CD8-positive, alpha-beta memory T cell (primary cell): ENCODE measurements around the gene SLC22A15. TPM values are rescaled to one million over a fixed set of nuclear protein-coding genes. Genes with fewer than 3 reads are reported as not detected.

Source experiments
- CTCF ChIA-PET: fragments of 350-600 bp; sonication (Branson Sonifier 250); formaldehyde crosslinking; loops from one replicate; lab custom pipeline; 2021; ENCODE audit warnings: antibody characterized with exemption; lab: Charles Lee
- POLR2A ChIA-PET: fragments of 350-600 bp; sonication (Branson Sonifier 250); formaldehyde crosslinking; loops from one replicate; lab custom pipeline; 2021; ENCODE audit warnings: antibody characterized with exemption; lab: Charles Lee
- DNase-seq, 5 donors: peaks; one replicate each; pipeline versions ENCODE4 v3.0.0 to v3.0.0-alpha.2; 2020 to 2022; ENCODE audit warnings: mixed read lengths in 1 of 5
- H3K27ac ChIP-seq: one replicate; pipeline ENCODE4 v1.7.0; 2013; ENCODE audit warnings: low read depth, mild to moderate bottlenecking, low read length, moderate library complexity
- H3K27me3 ChIP-seq: 2 replicates; pipeline ENCODE4 v1.7.0; 2013; ENCODE audit warnings: low read length, mild to moderate bottlenecking; ENCODE audit not compliant: insufficient read depth, poor library complexity, severe bottlenecking
- H3K36me3 ChIP-seq: 2 replicates; pipeline ENCODE4 v1.7.0; 2013; ENCODE audit warnings: mild to moderate bottlenecking, low read length, moderate library complexity; ENCODE audit not compliant: insufficient read depth
- H3K4me1 ChIP-seq: 2 replicates; pipeline ENCODE4 v1.7.0; 2013; ENCODE audit warnings: mild to moderate bottlenecking, low read length, moderate library complexity; ENCODE audit not compliant: insufficient read depth
- H3K4me3 ChIP-seq: 2 replicates; pipeline ENCODE4 v1.7.0; 2013; ENCODE audit warnings: mild to moderate bottlenecking, low read length
- H3K9me3 ChIP-seq: 2 replicates; pipeline ENCODE4 v1.7.0; 2013; ENCODE audit warnings: mild to moderate bottlenecking, low read length
- H3K27ac Mint-ChIP-seq, 8 donors: one replicate each; pipeline ENCODE4 v1.8.0; 2020 to 2021; ENCODE audit warnings: mixed read lengths in 8 of 8, mild to moderate bottlenecking in 6 of 8, inconsistent platforms in 3 of 8, moderate library complexity in 3 of 8
- H3K27me3 Mint-ChIP-seq, 2 donors: one replicate each; pipeline ENCODE4 v1.8.0; 2020 to 2021; ENCODE audit warnings: mixed read lengths in 2 of 2, mild to moderate bottlenecking in 1 of 2, moderate library complexity in 1 of 2
- H3K36me3 Mint-ChIP-seq, 3 donors: one replicate each; pipeline ENCODE4 v1.8.0; 2020 to 2021; ENCODE audit warnings: mixed read lengths in 3 of 3, inconsistent platforms in 1 of 3, mild to moderate bottlenecking in 1 of 3
- H3K4me1 Mint-ChIP-seq, 3 donors: one replicate each; pipeline ENCODE4 v1.8.0; 2020 to 2021; ENCODE audit warnings: mixed read lengths in 3 of 3, inconsistent platforms in 1 of 3, mild to moderate bottlenecking in 1 of 3
- H3K4me3 Mint-ChIP-seq, 7 donors: one replicate each; pipeline ENCODE4 v1.8.0; 2020 to 2021; ENCODE audit warnings: mixed read lengths in 7 of 7, mild to moderate bottlenecking in 6 of 7, moderate library complexity in 4 of 7, inconsistent platforms in 2 of 7
- H3K9me3 Mint-ChIP-seq, 5 donors: one replicate each; pipeline ENCODE4 v1.8.0; 2020 to 2022; ENCODE audit warnings: mixed read lengths in 5 of 5, mild to moderate bottlenecking in 3 of 5, moderate library complexity in 2 of 5, inconsistent platforms in 1 of 5
- polyA plus RNA-seq: library from polyadenylated mRNA; unstranded; fragments of 300-500 nt; fragmentation: Illumina TruSeq; gene quantifications from one replicate; pipeline ENCODE4 v1.2.3, GENCODE V29; 2021
- total RNA-seq, 2 experiments: library from RNA; stranded (reverse); gene quantifications; one replicate each; pipeline ENCODE4 v1.2.3, GENCODE V29; 2021

Gene SLC22A15
- total RNA-seq (1 to 10 TPM in 1 of 2 experiments, under 1 TPM in 1; 0.68 to 1.2 TPM), polyA plus RNA-seq (not detected)

DNA sequence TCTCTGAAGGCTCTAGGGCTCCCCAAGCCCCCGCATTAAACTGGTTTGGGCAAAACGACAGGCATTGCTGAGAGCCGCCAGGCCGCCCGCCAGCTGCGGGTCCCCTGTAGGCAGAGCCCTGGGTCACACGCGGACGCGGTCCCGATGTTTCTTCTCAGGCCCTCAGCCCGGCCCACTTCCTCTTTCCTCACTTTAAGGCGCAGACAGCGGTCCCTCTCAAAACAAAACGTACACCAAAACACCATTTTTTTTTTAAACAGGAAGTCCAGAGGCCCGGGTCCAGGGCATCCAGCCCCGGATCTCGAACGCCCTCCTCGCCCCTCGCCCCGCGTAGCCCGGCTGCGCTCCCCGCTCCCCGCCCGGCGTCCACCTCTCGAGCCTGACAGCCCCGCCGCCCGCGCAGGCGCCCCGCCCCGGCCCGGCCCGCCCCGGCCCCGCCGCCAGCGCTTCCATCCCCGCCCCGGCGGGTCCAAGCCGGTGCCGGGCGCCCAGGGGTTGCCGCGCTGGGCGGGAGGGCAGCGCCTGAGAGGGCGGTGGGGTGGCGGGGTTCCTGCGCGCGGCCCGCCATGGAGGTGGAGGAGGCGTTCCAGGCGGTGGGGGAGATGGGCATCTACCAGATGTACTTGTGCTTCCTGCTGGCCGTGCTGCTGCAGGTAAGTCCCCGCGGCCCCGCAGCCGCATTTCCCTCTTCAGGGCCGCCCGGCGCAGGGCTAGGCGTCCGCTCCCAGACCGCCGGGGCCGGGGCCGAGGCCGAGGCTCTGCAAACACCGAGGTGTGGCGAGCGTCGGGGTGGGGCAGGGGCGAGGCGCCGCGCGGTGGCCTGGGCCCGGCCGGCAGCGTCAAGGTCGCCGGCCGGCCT is at the start of gene SLC22A15:
Gene SLC22A15, plus strand, starts transcription at position 452 of the 859 bp plus-strand sequence. Its CDS starts 115 bp downstream, at position 567.
- Mint-ChIP-seq H3K36me3 (peaks cover 0 to 2% (median 0%) of the 10 kb centered on the region in 3 donors), H3K4me1 (peaks cover 9 to 21% (median 9%) of the 10 kb centered on the region in 3 donors), H3K9me3 (no peaks in the 10 kb centered on the region), H3K27ac (peak within 1 kb of the TSS in 7 of 8 donors; percentile 41 to 85 (median 82)), H3K4me3 (peak within 1 kb of the TSS; percentile 89 to 95 (median 91)), H3K27me3 (peaks cover 15 to 55% of the 10 kb centered on the region in 2 donors)
- H3K4me3 ChIP-seq = peak within 1 kb of the TSS; percentile 43
- no peaks in the 10 kb centered on the region for H3K36me3 ChIP-seq
- no peak within 1 kb of the TSS for H3K27ac ChIP-seq
- H3K9me3 ChIP-seq = no peaks in the 10 kb centered on the region
- CTCF ChIA-PET = no interaction called here
- no peaks in the 10 kb centered on the region for H3K27me3 ChIP-seq
- POLR2A ChIA-PET = no interaction called here
- peaks cover 4% of the 10 kb centered on the region for H3K4me1 ChIP-seq
- peak in 4 of 5 donors; percentile 5 to 48 (median 16) for DNase-seq

DNA sequence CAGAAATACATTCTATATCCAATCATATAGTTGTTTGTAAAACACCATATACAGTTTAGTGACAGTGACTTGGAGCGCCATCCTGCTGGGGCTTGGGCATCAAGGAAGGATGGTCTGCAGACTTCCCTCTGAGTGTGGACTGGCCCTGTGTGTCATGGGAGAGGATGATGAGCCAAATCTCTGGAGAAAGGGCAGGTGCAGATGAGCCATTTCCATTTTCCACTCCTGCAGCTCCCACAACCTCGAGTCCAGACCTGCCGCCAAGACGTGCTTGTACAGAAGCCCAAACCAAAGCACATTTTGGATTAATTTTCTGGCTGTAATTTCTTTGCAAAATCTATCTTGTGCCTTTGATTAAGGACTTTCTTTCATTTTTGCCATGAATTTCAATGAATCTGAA is 48.3 kb upstream of the SLC22A15 start:
- Mint-ChIP-seq H3K4me3 (no peak overlapping the region), H3K27me3 (peaks cover 0 to 5% of the 10 kb centered on the region in 2 donors), H3K36me3 (no peaks in the 10 kb centered on the region), H3K27ac (no peak overlapping the region), H3K4me1 (peaks cover 0 to 2% (median 0%) of the 10 kb centered on the region in 3 donors), H3K9me3 (peaks cover 0 to 1% (median 0%) of the 10 kb centered on the region in 5 donors)
- Histone ChIP-seq H3K27ac (no peak overlapping the region), H3K36me3 (no peaks in the 10 kb centered on the region), H3K4me3 (no peak overlapping the region), H3K9me3 (no peaks in the 10 kb centered on the region), H3K27me3 (no peaks in the 10 kb centered on the region), H3K4me1 (no peaks in the 10 kb centered on the region)
- no peak for DNase-seq
- POLR2A ChIA-PET = no interaction called here
- CTCF ChIA-PET = no interaction called here

DNA sequence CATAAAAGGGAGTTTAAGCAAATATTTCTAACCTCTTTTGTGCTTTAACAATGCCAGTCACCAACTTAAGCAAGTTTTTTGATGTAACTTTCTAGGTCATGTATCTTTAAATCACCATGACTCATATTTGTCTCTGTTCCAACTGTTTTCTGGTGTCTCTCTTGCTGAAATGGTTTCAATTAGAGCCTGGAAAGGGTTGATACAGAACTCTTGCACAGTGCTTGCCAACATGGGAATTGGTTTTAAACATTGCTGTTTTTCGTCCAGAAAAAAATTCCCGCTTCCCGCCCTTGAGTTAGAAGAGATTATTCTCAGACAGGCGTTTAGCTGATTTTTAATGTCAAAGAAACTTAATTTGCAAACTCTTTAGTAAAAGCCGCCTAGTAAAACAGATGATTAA is 46.4 kb upstream of the SLC22A15 start:
- Mint-ChIP-seq H3K4me3 (no peak overlapping the region), H3K9me3 (peaks cover 0 to 1% (median 0%) of the 10 kb centered on the region in 5 donors), H3K4me1 (no peaks in the 10 kb centered on the region), H3K36me3 (no peaks in the 10 kb centered on the region), H3K27ac (no peak overlapping the region), H3K27me3 (peaks cover 2 to 12% of the 10 kb centered on the region in 2 donors)
- CTCF ChIA-PET = no interaction called here
- Histone ChIP-seq H3K4me3 (no peak overlapping the region), H3K27me3 (no peaks in the 10 kb centered on the region), H3K9me3 (no peaks in the 10 kb centered on the region), H3K36me3 (no peaks in the 10 kb centered on the region), H3K27ac (no peak overlapping the region), H3K4me1 (no peaks in the 10 kb centered on the region)
- POLR2A ChIA-PET = no interaction called here
- DNase-seq = no peak

DNA sequence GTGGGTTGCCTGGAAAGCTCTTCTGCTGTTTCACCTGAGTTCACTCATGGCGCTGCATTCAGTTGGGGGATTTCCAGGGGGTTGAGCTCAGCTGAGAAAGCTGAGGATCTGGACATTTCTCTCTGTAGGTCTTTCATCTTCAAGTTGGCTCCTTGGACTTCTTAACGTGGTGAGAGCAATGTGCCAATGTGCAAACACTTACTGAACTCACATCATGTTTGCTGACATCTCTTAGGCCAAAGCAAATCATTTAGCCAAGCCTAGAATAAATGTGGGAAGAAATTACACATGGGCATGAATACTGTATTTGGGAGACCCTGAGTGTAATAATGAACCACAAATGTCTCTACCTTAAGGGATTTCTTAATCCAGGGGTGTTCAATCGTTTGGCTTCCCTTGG is 42.7 kb upstream of the SLC22A15 start:
- ChIA-PET POLR2A (no interaction called here), CTCF (no interaction called here)
- peaks cover 5 to 19% of the 10 kb centered on the region in 2 donors for H3K27me3 Mint-ChIP-seq
- H3K27ac Mint-ChIP-seq = no peak overlapping the region
- Histone ChIP-seq H3K9me3 (no peaks in the 10 kb centered on the region), H3K27ac (no peak overlapping the region), H3K36me3 (no peaks in the 10 kb centered on the region), H3K27me3 (no peaks in the 10 kb centered on the region), H3K4me3 (no peak overlapping the region), H3K4me1 (no peaks in the 10 kb centered on the region)
- no peak overlapping the region for H3K4me3 Mint-ChIP-seq
- H3K9me3 Mint-ChIP-seq = peaks cover 0 to 1% (median 0%) of the 10 kb centered on the region in 5 donors
- H3K4me1 Mint-ChIP-seq = no peaks in the 10 kb centered on the region
- no peak for DNase-seq
- no peaks in the 10 kb centered on the region for H3K36me3 Mint-ChIP-seq

DNA sequence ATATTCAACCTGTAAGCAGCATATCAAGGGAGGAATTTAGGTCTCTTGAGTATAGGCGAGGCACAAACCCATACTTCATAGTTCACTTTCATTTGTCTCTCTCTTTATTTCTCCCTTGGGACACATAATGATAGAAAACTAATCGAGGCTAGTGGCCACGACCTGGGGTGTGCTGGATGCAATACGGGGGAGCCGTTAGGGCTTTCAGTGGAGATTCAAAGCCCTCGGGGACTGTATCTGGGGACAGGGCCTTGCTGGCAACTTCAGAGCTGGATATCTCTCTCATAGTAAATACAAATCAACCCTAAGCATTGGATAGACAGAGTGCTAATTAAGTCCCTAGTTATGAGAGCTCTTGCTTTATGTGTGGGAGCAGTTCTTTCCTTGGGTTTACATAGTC is 36.9 kb upstream of the SLC22A15 start:
- Mint-ChIP-seq H3K4me3 (no peak overlapping the region), H3K27me3 (peaks cover 4 to 21% of the 10 kb centered on the region in 2 donors), H3K9me3 (no peaks in the 10 kb centered on the region), H3K4me1 (no peaks in the 10 kb centered on the region), H3K27ac (no peak overlapping the region), H3K36me3 (no peaks in the 10 kb centered on the region)
- Histone ChIP-seq H3K9me3 (no peaks in the 10 kb centered on the region), H3K27ac (no peak overlapping the region), H3K36me3 (no peaks in the 10 kb centered on the region), H3K27me3 (no peaks in the 10 kb centered on the region), H3K4me3 (no peak overlapping the region), H3K4me1 (no peaks in the 10 kb centered on the region)
- CTCF ChIA-PET = no interaction called here
- POLR2A ChIA-PET = no interaction called here
- DNase-seq = no peak

DNA sequence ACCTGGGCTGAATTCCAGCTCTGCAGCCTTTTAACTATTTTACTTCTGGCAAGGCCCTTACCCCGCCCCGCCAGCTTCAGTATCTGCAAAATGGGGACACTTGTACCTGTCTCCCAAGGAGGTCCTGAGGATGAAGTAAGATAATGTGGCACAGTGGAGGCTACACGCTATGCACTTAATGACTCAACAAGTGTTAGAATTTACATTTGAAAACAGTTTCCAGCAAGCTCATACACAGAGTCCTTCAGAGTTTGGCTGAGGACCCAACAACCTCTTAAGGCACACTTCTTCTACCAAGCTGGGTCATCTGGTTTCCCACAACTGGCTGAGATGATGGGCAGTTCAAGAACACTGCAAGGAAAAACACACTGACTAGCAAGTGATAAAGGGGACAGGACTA is 30.2 kb upstream of the SLC22A15 start:
- Mint-ChIP-seq H3K9me3 (peaks cover 0 to 2% (median 0%) of the 10 kb centered on the region in 5 donors), H3K36me3 (no peaks in the 10 kb centered on the region), H3K27me3 (peaks cover 7 to 14% of the 10 kb centered on the region in 2 donors), H3K27ac (no peak overlapping the region), H3K4me1 (no peaks in the 10 kb centered on the region), H3K4me3 (no peak overlapping the region)
- no peaks in the 10 kb centered on the region for H3K27me3 ChIP-seq
- H3K27ac ChIP-seq = no peak overlapping the region
- DNase-seq = no peak
- no peaks in the 10 kb centered on the region for H3K4me1 ChIP-seq
- H3K4me3 ChIP-seq = no peak overlapping the region
- H3K9me3 ChIP-seq = no peaks in the 10 kb centered on the region
- CTCF ChIA-PET = interaction anchor here (1.3 kb wide), 1 partner anchor 12 kb away, joined by 3 read pairs; no protein-coding TSS in a partner anchor
- POLR2A ChIA-PET = no interaction called here
- H3K36me3 ChIP-seq = no peaks in the 10 kb centered on the region

DNA sequence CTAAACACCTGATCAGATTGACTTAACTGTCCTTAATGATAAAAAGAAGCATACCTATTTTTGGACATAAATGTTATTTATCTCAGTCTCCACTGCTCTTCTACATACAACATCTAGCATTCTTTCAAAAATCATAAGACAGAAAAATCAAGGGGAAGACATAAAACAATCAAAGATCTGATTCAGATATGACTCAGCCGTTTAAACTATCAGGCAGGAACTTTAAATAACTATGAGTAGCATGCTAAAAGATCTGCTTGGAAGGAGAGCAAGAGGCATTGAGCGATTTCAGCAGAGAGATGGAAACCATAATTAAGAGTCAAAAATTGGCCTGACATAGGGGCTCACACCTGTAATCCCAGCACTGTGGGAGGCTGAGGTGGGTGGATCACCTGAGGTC is 27.2 kb upstream of the SLC22A15 start:
- ChIA-PET POLR2A (no interaction called here), CTCF (no interaction called here)
- Histone ChIP-seq H3K9me3 (no peaks in the 10 kb centered on the region), H3K4me3 (no peak overlapping the region), H3K27ac (no peak overlapping the region), H3K27me3 (no peaks in the 10 kb centered on the region), H3K36me3 (no peaks in the 10 kb centered on the region), H3K4me1 (no peaks in the 10 kb centered on the region)
- no peaks in the 10 kb centered on the region for H3K36me3 Mint-ChIP-seq
- H3K9me3 Mint-ChIP-seq = peaks cover 0 to 2% (median 0%) of the 10 kb centered on the region in 5 donors
- H3K4me3 Mint-ChIP-seq = peak overlapping the region in 1 of 7 donors; percentile 2
- no peak for DNase-seq
- H3K27ac Mint-ChIP-seq = no peak overlapping the region
- peaks cover 7 to 9% of the 10 kb centered on the region in 2 donors for H3K27me3 Mint-ChIP-seq
- H3K4me1 Mint-ChIP-seq = no peaks in the 10 kb centered on the region

DNA sequence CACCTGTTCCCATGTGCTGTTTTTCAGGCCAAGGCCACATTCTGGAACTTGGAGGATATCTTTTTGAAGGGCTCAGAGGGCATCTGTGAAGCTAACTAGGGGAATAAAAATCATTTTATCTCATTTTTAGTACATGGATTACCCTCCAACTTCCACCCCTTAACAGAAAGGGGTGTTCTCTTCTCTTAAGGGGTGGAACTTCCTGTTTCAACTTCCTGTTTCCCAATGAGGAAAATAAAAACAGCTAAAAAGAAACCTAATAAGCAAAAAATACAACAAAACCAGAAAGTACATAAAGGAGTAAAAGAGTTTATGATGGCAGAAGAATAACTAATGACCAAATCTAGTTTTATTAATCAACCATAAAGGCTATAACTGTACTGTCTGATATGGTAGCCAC is 24.8 kb upstream of the SLC22A15 start:
- Histone ChIP-seq H3K36me3 (no peaks in the 10 kb centered on the region), H3K27ac (no peak overlapping the region), H3K9me3 (no peaks in the 10 kb centered on the region), H3K4me3 (no peak overlapping the region), H3K4me1 (no peaks in the 10 kb centered on the region), H3K27me3 (no peaks in the 10 kb centered on the region)
- no peak overlapping the region for H3K4me3 Mint-ChIP-seq
- no peak for DNase-seq
- H3K27me3 Mint-ChIP-seq = peaks cover 18 to 19% of the 10 kb centered on the region in 2 donors
- H3K9me3 Mint-ChIP-seq = peaks cover 0 to 2% (median 0%) of the 10 kb centered on the region in 5 donors
- ChIA-PET POLR2A (no interaction called here), CTCF (no interaction called here)
- H3K4me1 Mint-ChIP-seq = no peaks in the 10 kb centered on the region
- H3K36me3 Mint-ChIP-seq = peaks cover 0 to 4% (median 0%) of the 10 kb centered on the region in 3 donors
- no peak overlapping the region for H3K27ac Mint-ChIP-seq
